ENCODE results near the gene DAG1.
A peak's percentile ranks its signal among the peaks of the same experiment; 100 is the strongest.

Gene DAG1

DNA sequence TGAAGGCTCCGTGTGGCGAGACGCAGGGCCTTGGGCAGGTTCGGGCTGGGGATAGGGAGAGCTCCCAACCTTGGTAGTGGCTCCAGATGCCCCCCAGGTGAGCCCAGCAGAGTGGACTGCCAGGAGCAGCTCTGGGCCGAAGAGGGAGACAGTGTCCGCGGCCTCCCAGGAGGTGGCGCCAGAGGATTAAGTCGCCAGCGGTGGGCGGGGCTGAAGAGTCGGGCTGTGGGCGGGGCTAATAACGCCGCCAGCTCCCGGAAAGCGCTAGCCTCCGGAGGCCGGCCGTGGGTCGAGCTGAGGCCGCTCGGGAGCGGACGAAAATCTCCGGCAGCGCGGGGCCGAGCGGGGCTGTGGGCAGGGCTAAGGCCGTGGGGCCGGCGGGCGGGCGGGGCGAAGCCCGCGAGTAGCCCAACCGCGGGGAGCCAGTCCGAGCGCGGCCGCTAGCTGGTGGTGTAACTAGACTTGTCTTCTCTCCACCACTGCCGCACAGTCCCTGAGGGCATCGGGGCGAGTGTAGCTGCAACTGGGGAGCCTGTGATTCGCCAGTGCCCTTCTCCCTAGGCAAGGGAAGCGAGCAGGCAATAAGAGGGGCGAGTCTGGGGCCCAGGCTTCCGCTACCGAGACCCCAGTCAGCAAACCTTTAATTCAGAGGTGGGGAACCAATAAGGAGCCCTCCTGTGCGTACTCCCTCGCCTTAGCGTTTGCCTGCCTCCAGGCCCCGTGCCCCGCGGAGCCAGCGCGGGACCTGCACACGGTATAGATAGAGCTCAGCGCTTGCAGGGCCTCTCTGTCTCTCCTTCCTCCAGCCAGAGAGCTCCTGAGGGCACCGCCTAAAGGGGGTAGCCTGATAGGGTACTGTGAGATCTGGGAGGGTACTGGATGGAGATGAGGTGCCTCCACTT, 69.8 kb downstream of the DAG1 start:
- peak overlapping the region; percentile 11 for H3K27ac ChIP-seq
- peak; percentile 27 for DNase-seq (ENCODE audit: low read depth, low spot score)

- H3K27ac ChIP-seq, result no peak overlapping the region
- DNase-seq (ENCODE audit: low read depth, low spot score), result no peak
Measured at GRCh38 chr3:49552087-49552486, 82.0 kb downstream of the DAG1 start.

GRCh38 chr3:49553324-49553691, 83.2 kb downstream of the DAG1 start:
- no peak for DNase-seq (ENCODE audit: low read depth, low spot score)
- H3K27ac ChIP-seq, result no peak overlapping the region

GRCh38 chr3:49553692-49554632, 83.9 kb downstream of the DAG1 start, which contains the start of gene BSN:
Gene BSN (plus strand): TSS chr3:49554477. CDS start chr3:49554603, 126 bp downstream.
- H3K27ac ChIP-seq, result no peak within 1 kb of the TSS
- DNase-seq (ENCODE audit: low read depth, low spot score), result no peak

GRCh38 chr3:49554633-49555265, 84.7 kb downstream of the DAG1 start:
- no peak overlapping the region for H3K27ac ChIP-seq
- DNase-seq (ENCODE audit: low read depth, low spot score), result no peak

DNA sequence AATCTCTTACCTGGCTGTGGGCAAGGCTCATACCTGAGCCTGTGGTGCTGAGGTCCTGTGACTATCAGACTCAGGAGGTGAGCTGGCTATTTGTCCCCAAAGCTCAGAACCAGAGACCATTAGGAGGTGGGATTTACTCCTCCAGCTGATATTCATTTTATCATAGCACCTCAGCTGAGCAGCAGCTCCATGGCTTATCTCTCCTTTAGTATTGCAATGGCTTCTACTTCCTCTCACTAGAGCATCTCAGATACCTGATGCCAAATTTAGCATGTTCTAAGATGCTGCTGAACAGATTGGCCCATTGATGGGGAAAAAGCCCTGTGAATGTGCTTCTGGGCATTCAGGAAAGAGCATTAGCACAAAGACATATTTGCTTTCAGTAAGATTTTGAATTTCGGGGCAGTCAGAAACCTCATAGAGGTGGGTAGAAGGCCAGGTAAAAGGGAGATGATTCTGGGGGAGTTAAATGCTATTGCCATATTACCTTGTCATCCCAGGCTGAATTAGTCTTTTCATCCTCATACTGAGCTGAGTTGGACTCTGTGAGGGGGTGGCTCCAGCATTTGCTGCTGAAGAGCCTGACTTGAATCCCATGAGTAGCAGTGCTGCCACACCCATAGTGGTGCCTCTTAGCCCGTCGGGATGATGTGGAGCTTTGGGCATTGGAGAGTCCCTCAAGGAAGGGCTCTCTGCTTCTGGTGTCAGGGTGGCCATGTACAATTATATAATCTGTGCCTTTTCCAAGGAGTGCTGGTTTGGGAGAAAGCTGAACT, 86.6 kb downstream of the DAG1 start:
- DNase-seq (ENCODE audit: low read depth, low spot score), result no peak
- no peak overlapping the region for H3K27ac ChIP-seq

DNA sequence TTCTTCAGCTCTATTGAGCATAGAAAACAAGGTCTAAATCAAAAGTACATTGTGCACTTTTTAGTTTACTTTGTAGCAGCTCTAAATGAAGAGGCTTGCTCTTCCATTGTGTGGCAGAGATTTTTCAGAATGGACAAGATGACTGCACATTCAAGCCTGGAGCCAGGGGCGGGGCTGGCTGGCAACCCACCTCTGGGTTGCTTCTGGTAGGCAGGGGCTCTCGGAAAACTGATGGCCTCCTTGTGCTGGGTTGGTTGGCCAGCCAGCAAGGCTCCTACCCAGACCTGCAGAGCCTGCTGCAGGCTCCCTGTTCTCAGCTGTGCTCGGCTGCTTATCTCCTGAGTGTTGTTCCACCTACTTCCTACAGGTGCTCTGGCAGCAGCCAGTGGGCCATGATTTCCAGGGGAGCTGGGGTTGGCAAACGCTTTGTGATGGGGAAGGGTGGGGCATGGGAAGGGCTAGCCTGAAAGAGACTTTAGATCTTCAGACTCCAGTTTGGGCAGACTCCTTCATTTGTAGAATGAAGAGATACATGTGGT, 93.0 kb downstream of the DAG1 start:
- no peak for DNase-seq (ENCODE audit: low read depth, low spot score)
- no peak overlapping the region for H3K27ac ChIP-seq

DNA sequence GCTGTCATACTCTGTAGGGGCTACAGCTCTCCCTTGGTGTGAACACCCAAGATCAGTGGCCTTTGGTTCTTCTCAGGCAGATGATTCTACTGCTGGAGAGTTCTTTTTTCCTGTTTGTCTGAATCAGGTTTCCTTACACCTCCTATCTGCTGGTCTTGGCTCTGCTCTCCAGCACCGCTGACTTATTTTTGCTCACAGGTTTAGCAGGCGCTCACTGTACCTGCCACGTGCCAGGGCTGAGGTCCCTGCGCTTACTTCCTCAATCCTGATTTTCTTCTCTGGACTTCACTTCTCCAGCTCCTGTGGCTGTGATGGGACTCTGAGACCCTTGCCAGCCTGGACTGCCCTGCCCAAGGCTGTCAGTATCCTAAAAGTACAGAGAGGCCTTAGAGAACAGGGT, 93.7 kb downstream of the DAG1 start:
- no peak overlapping the region for H3K27ac ChIP-seq
- DNase-seq (ENCODE audit: low read depth, low spot score), result no peak

DNA sequence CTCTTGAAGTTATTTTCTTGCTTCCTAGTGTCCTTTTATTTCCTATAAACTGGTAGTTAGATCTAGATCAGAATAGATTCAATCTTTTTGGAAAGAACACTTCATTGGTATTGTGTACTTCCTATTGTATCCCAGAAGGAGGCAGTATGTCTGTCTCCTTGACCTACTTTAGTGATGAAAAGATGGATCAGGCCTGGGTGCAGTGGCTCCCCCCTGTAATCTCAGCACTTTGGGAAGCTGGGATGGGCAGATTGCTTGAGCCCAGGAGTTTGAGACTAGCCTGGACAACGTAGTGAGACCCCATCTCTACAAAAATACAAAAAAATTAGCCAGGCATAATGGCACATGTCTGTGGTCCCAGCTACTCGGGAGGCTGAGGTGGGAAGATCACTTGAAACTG, 96.2 kb downstream of the DAG1 start:
- no peak for DNase-seq (ENCODE audit: low read depth, low spot score)
- no peak overlapping the region for H3K27ac ChIP-seq

DNA sequence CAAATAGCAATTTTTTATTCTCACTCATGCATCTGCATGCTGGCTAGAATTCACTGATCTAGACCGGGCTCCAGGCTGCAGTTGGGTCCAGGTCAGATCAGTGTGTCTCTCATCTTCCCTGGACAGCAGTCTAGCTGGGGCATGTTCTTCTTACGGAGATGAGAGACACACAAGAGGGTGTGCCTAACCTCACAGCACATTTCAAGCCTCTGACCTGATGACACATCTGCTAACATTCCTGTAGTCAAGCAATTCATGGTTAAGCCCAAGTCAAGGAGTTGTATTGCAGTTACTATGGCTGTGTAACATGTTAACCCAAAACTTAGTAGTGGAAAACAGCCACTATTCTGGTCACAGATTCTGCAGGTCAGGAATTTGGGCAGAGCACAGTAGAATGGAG, 97.3 kb downstream of the DAG1 start:
- no peak overlapping the region for H3K27ac ChIP-seq
- no peak for DNase-seq (ENCODE audit: low read depth, low spot score)

GRCh38 chr3:49568965-49569364, 98.9 kb downstream of the DAG1 start:
- no peak for DNase-seq (ENCODE audit: low read depth, low spot score)
- H3K27ac ChIP-seq, result no peak overlapping the region

GRCh38 chr3:49570028-49570654, 100.1 kb downstream of the DAG1 start:
- no peak for DNase-seq (ENCODE audit: low read depth, low spot score)
- no peak overlapping the region for H3K27ac ChIP-seq

DNA sequence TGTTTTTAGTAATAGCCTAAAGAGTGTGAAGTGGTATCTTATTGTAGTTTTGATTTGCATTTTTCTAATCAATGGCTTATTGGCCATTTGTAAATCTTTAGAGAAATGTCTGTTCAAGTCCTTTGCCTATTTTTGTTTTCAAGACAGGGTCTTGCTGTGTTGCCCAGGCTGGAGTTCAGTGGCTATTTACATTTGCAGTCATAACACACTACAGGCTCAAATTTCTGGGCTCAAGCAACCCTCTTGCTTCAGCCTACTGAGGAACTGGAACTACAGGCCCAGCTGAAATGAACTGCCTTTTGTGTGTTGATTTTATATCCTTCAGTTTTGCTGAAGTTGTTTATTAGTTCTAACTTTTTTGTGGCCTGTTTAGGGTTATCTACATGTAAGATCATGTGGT, 112.1 kb downstream of the DAG1 start:
- no peak for DNase-seq (ENCODE audit: low read depth, low spot score)
- H3K27ac ChIP-seq, result no peak overlapping the region

Measured in epithelial cell of prostate (primary cell).